HG02981 (cell line): ENCODE data around the gene IGSF22.

Experiments used
- ATAC-seq: cut with Tn5 transposase; IDR thresholded peaks from one replicate; pipeline ENCODE4 v1.9.1; 2021; ENCODE audit warnings: mild to moderate bottlenecking, moderate library complexity; ENCODE audit not compliant: unreplicated experiment

The IGSF22 gene

GRCh38 chr11:18745251-18745650, 19.3 kb upstream of the IGSF22 start:
- no peak for ATAC-seq

- ATAC-seq = no peak
These were observed 18.0 kb upstream of the IGSF22 start for GRCh38 chr11:18743900-18744514.

- no peak for ATAC-seq
These were observed 17.4 kb upstream of the IGSF22 start for GRCh38 chr11:18743365-18743764.

- ATAC-seq = no peak
These were observed 15.8 kb upstream of the IGSF22 start for GRCh38 chr11:18741783-18742182.

- ATAC-seq = no peak
These were observed 13.7 kb upstream of the IGSF22 start for GRCh38 chr11:18739685-18740084.

- no peak for ATAC-seq
These were observed 11.7 kb upstream of the IGSF22 start for GRCh38 chr11:18737642-18738041.

GRCh38 chr11:18736590-18737148, 10.7 kb upstream of the IGSF22 start:
- ATAC-seq = no peak

- no peak for ATAC-seq
These were observed 7.2 kb upstream of the IGSF22 start for GRCh38 chr11:18733202-18733601.

GRCh38 chr11:18731949-18732821, 6.2 kb upstream of the IGSF22 start:
- ATAC-seq = peak; percentile 51

- no peak for ATAC-seq
These were observed 5.5 kb upstream of the IGSF22 start for GRCh38 chr11:18731441-18731840.

GRCh38 chr11:18730020-18730419, 4.0 kb upstream of the IGSF22 start:
- no peak for ATAC-seq

GRCh38 chr11:18729426-18729825, 3.4 kb upstream of the IGSF22 start:
- ATAC-seq = no peak

- no peak for ATAC-seq
These were observed 2.7 kb upstream of the IGSF22 start for GRCh38 chr11:18728658-18729057.

GRCh38 chr11:18727479-18728236, 1.7 kb upstream of the IGSF22 start:
- ATAC-seq = peak; percentile 55

- no peak for ATAC-seq
These were observed 2.0 kb downstream of the IGSF22 start for GRCh38 chr11:18723991-18724390.

- ATAC-seq = no peak
These were observed 3.7 kb downstream of the IGSF22 start for GRCh38 chr11:18722293-18722637.

- ATAC-seq = peak; percentile 62
These were observed 4.3 kb downstream of the IGSF22 start for GRCh38 chr11:18721561-18722292.

GRCh38 chr11:18720808-18721560, 5.0 kb downstream of the IGSF22 start:
- ATAC-seq = peak; percentile 57

- ATAC-seq = no peak
These were observed 5.7 kb downstream of the IGSF22 start for GRCh38 chr11:18720091-18720807.
